ENCODE results near the gene EEF1A1. TPM values are rescaled to one million over a fixed set of nuclear protein-coding genes. Genes with fewer than 3 reads are reported as not detected.

EEF1A1 gene
- total RNA-seq, 1 donor from 2014 or later, result 11,105 TPM

DNA sequence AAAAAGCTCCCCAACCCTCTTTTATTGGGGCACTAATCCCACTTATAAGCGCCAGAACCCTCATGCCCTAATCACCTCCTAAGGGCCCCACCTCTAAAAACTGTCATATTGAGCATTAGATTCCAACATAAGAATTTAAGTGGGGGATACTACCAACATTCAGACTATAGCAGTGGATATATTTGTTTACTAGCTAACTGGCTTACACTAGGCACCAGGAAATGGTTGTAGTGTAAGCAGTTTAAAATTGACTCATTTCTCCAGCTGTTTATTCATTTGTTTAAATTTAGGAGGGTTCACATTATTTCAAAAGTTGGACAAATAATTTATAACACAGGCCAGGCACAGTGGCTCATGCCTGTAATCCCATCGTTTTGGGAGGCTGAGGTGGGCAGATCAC lies 36.4 kb downstream of the EEF1A1 start:
- TF ChIP-seq, protein P1, sequence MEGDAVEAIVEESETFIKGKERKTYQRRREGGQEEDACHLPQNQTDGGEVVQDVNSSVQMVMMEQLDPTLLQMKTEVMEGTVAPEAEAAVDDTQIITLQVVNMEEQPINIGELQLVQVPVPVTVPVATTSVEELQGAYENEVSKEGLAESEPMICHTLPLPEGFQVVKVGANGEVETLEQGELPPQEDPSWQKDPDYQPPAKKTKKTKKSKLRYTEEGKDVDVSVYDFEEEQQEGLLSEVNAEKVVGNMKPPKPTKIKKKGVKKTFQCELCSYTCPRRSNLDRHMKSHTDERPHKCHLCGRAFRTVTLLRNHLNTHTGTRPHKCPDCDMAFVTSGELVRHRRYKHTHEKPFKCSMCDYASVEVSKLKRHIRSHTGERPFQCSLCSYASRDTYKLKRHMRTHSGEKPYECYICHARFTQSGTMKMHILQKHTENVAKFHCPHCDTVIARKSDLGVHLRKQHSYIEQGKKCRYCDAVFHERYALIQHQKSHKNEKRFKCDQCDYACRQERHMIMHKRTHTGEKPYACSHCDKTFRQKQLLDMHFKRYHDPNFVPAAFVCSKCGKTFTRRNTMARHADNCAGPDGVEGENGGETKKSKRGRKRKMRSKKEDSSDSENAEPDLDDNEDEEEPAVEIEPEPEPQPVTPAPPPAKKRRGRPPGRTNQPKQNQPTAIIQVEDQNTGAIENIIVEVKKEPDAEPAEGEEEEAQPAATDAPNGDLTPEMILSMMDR (IDR thresholded peaks at IDR 0.05; ENCODE audit: unreplicated experiment), result no peak
- no peak overlapping the region for H3K27ac Mint-ChIP-seq
- H3K27me3 Mint-ChIP-seq (ENCODE audit: low read depth), result no peaks in the 10 kb centered on the region
- H3K36me3 Mint-ChIP-seq, result peaks cover 51% of the 10 kb centered on the region
- no peaks in the 10 kb centered on the region for H3K4me1 Mint-ChIP-seq
- H3K9me3 Mint-ChIP-seq, result peaks cover 4% of the 10 kb centered on the region
- H3K4me3 Mint-ChIP-seq, result no peak overlapping the region
- no peak for DNase-seq (ENCODE audit: low spot score in 2 of 2, unreplicated experiment in 2 of 2)

DNA sequence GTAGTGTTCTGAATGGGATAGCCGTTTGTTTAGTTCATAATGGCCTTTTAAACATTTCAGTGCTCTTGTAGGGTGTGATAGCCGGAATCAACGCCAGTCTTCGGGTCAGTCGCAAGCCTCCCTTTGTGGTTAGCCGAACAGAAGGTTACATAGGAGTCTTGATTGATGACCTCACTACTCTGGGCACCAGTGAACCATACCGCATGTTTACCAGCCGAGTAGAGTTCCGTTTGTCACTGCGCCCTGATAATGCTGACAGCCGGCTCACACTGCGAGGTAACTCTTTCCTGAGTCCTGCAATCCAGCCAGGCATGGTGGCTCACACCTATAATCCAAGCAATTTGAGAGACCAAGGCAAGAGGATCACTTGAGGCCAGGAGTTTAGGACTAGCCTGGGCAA lies 38.9 kb downstream of the EEF1A1 start:
- Mint-ChIP-seq H3K27ac (no peak overlapping the region), H3K36me3 (peaks cover 44% of the 10 kb centered on the region), H3K4me1 (no peaks in the 10 kb centered on the region), H3K9me3 (no peaks in the 10 kb centered on the region), H3K4me3 (no peak overlapping the region), H3K27me3 (ENCODE audit: low read depth) (no peaks in the 10 kb centered on the region)
- TF ChIP-seq, protein P1 (IDR thresholded peaks at IDR 0.05; ENCODE audit: unreplicated experiment), result no peak
- DNase-seq (ENCODE audit: low spot score in 2 of 2, unreplicated experiment in 2 of 2), result no peak

DNA sequence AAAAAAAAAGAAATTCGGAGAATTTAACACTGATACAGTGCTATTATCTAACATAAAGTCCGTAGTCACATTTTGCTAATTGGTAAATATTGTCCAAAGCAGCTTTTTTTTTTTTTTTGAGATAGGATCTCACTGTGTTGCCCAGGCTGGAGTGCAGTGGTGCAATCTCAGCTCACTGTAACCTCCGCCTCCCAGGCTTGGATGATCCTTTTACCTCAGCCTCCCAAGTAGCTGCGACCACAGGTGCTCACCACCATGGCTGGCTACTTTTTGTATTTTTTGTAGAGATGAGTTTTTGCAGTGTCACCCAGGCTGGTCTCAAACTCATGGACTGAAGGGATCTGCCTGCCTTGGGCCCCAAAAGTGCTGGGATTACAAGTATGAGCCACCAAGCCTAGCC lies 43.4 kb downstream of the EEF1A1 start:
- TF ChIP-seq, protein P1 (IDR thresholded peaks at IDR 0.05; ENCODE audit: unreplicated experiment), result no peak
- no peak for DNase-seq (ENCODE audit: low spot score in 2 of 2, unreplicated experiment in 2 of 2)
- H3K4me3 Mint-ChIP-seq, result no peak overlapping the region
- H3K27me3 Mint-ChIP-seq (ENCODE audit: low read depth), result no peaks in the 10 kb centered on the region
- peaks cover 43% of the 10 kb centered on the region for H3K36me3 Mint-ChIP-seq
- H3K4me1 Mint-ChIP-seq, result no peaks in the 10 kb centered on the region
- H3K27ac Mint-ChIP-seq, result no peak overlapping the region
- no peaks in the 10 kb centered on the region for H3K9me3 Mint-ChIP-seq

DNA sequence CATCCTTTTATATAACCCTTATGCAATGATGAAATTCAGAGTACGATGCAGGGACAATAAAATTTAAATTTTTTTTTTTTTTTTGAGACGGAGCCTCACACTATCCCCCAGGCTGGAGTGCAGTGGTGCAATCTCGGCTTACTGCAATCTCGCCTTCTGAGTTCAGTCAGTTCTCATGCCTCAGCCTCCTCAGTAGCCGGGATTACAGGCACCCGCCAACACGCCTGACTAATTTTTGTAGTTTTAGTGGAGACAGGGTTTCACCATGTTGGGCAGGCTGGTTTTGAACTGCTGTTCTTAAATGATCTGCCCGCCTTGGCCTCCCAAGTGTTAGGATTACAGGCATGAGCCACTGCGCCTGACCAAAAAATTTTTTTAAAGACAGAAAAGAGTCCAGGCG lies 44.1 kb downstream of the EEF1A1 start:
- Mint-ChIP-seq H3K27ac (no peak overlapping the region), H3K4me3 (no peak overlapping the region), H3K9me3 (no peaks in the 10 kb centered on the region), H3K27me3 (ENCODE audit: low read depth) (no peaks in the 10 kb centered on the region), H3K4me1 (no peaks in the 10 kb centered on the region), H3K36me3 (peaks cover 36% of the 10 kb centered on the region)
- TF ChIP-seq, protein P1 (IDR thresholded peaks at IDR 0.05; ENCODE audit: unreplicated experiment), result no peak
- DNase-seq (ENCODE audit: low spot score in 2 of 2, unreplicated experiment in 2 of 2), result no peak

DNA sequence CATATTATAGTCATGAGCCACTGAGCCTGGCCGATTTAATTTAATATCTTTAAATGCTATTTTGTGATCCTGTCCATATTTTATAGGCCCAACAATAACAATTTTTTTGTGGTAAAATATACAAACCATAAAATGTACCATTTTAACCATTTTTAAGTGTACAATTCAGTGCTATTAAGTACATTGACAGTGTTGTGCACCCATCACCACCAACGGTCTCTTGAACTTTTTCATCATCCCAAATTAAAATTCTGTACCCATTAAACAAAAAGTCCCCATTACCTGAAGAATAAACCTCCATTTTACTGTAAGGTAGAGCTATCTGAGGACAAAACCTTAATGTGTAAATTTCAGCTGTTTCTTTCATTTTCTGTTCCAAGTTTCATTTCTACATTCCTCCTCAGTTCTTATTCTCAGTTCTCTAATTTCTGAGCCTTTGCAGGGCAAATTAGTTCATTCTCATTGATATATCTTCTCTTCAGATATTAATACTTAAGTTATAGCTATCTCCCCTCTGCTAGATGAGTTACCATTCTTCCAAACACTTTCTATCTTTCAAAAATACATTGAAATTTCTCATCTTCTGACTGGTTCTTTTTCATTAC lies 49.0 kb downstream of the EEF1A1 start:
- Mint-ChIP-seq H3K9me3 (no peaks in the 10 kb centered on the region), H3K27ac (no peak overlapping the region), H3K4me3 (no peak overlapping the region), H3K4me1 (no peaks in the 10 kb centered on the region), H3K36me3 (peaks cover 18% of the 10 kb centered on the region), H3K27me3 (ENCODE audit: low read depth) (no peaks in the 10 kb centered on the region)
- TF ChIP-seq, protein P1 (IDR thresholded peaks at IDR 0.05; ENCODE audit: unreplicated experiment), result no peak
- no peak for DNase-seq (ENCODE audit: low spot score in 2 of 2, unreplicated experiment in 2 of 2)

Other genes with a start within 250 kb of the EEF1A1 start
- not detected in 3 replicates for gene DPPA5, start 166.8 kb downstream of the EEF1A1 start, total RNA-seq
- gene KHDC3L, start 158.4 kb downstream of the EEF1A1 start, total RNA-seq, result 0.27 TPM in 1 of 3 replicates, not detected in the others
- gene OOEP, start 151.1 kb downstream of the EEF1A1 start, total RNA-seq, result not detected in 3 replicates
- not detected in 3 replicates for gene DDX43, start 126.2 kb downstream of the EEF1A1 start, total RNA-seq
- gene CGAS, start 68.7 kb downstream of the EEF1A1 start, total RNA-seq, result 0.27 to 0.65 TPM (median 0.52 TPM) in 3 replicates
- 16.8 to 21.6 TPM (median 19.9 TPM) in 3 replicates for gene MTO1, start 59.3 kb downstream of the EEF1A1 start, total RNA-seq
- gene SLC17A5, start 133.0 kb upstream of the EEF1A1 start, total RNA-seq, result 10.1 to 11.8 TPM (median 10.3 TPM) in 3 replicates
- gene CD109, start 175.2 kb upstream of the EEF1A1 start, total RNA-seq, result 3.7 to 4.3 TPM (median 3.8 TPM) in 3 replicates

Data from mesothelial cell of epicardium (in vitro differentiated cells).